GM23248 (cell line): ENCODE measurements around the gene RABIF.

Experiments used
- EZH2 ChIP-seq: fragments of 200-600 bp; sonication (generic); IDR thresholded peaks from 2 replicates; pipeline ENCODE4 v1.6.1; 2018; ENCODE audit warnings: antibody characterized with exemption, mild to moderate bottlenecking; ENCODE audit not compliant: insufficient read depth, poor library complexity, severe bottlenecking
- EZH2phosphoT487 ChIP-seq: fragments of 200-600 bp; sonication (generic); IDR thresholded peaks from 2 replicates; pipeline ENCODE4 v1.6.1; 2018; ENCODE audit warnings: antibody characterized with exemption, moderate library complexity, mild to moderate bottlenecking, low read depth; ENCODE audit not compliant: insufficient read depth

GRCh38 chr1:202860744-202861419, 28.1 kb downstream of the RABIF start:
- TF ChIP-seq EZH2phosphoT487 (no peak), EZH2 (no peak)
